Fibroblast of skin of right biceps (primary cell): Measurements from ENCODE around the gene GPR171.
"Not testable (repeated sequence)": the region's sequence is repeated elsewhere in the genome, so short reads cannot be mapped to it uniquely, and the experiment has no call there.

Source experiments
- DNase-seq: peaks from one replicate; pipeline ENCODE4 v3.0.0-alpha.2; 2013

Gene GPR171

GRCh38 chr3:151203051-151203420, at the start of gene GPR171:
Gene GPR171 (minus strand): TSS chr3:151203216. CDS start chr3:151199386, 3,830 bp downstream.
- no peak for DNase-seq

GRCh38 chr3:151248772-151249337, 45.8 kb upstream of the GPR171 start:
- DNase-seq, result no peak

- not testable (repeated sequence) for DNase-seq
Observed at GRCh38 chr3:151242006-151242405, 39.0 kb upstream of the GPR171 start.

GRCh38 chr3:151236736-151237135, 33.7 kb upstream of the GPR171 start:
- DNase-seq, result peak; percentile 51

- DNase-seq, result no peak
Observed at GRCh38 chr3:151236316-151236715, 33.3 kb upstream of the GPR171 start.

- DNase-seq, result no peak
Observed at GRCh38 chr3:151234825-151235224, 31.8 kb upstream of the GPR171 start.

GRCh38 chr3:151232991-151233390, 30.0 kb upstream of the GPR171 start:
- no peak for DNase-seq

- not testable (repeated sequence) for DNase-seq
Observed at GRCh38 chr3:151232403-151232802, 29.4 kb upstream of the GPR171 start.

- DNase-seq, result no peak
Observed at GRCh38 chr3:151230646-151231045, 27.6 kb upstream of the GPR171 start.

- peak; percentile 89 for DNase-seq
Observed at GRCh38 chr3:151228666-151229040, 25.6 kb upstream of the GPR171 start.

- DNase-seq, result peak; percentile 87
Observed at GRCh38 chr3:151227807-151228665, 25.0 kb upstream of the GPR171 start.

GRCh38 chr3:151227266-151227806, 24.3 kb upstream of the GPR171 start:
- DNase-seq, result no peak

GRCh38 chr3:151226825-151227224, 23.8 kb upstream of the GPR171 start:
- DNase-seq, result no peak

- peak; percentile 97 for DNase-seq
Observed at GRCh38 chr3:151226088-151226563, 23.1 kb upstream of the GPR171 start.

GRCh38 chr3:151225040-151225975, 22.3 kb upstream of the GPR171 start:
- DNase-seq, result no peak

GRCh38 chr3:151224268-151224866, 21.4 kb upstream of the GPR171 start:
- peak; percentile 52 for DNase-seq

- peak; percentile 95 for DNase-seq
Observed at GRCh38 chr3:151219056-151219455, 16.0 kb upstream of the GPR171 start.

- no peak for DNase-seq
Observed at GRCh38 chr3:151218136-151218535, 15.1 kb upstream of the GPR171 start.

- peak; percentile 93 for DNase-seq
Observed at GRCh38 chr3:151216641-151217607, 13.9 kb upstream of the GPR171 start.

- no peak for DNase-seq
Observed at GRCh38 chr3:151214459-151214858, 11.4 kb upstream of the GPR171 start.

GRCh38 chr3:151213881-151214280, 10.9 kb upstream of the GPR171 start:
- DNase-seq, result peak; percentile 39
